Activated CD4-positive, alpha-beta T cell treated with anti-CD3 and anti-CD28 coated beads, Interleukin-2, amount 50 U/mL, for 16 hours (primary cell): Measurements from ENCODE around the gene NUTM2E.
"Not testable (repeated sequence)": the region's sequence is repeated elsewhere in the genome, so short reads cannot be mapped to it uniquely, and the experiment has no call there.

Source experiments
- DNase-seq: peaks from one replicate; pipeline ENCODE4 v3.0.0-alpha.2; 2020

Gene NUTM2E, protein sequence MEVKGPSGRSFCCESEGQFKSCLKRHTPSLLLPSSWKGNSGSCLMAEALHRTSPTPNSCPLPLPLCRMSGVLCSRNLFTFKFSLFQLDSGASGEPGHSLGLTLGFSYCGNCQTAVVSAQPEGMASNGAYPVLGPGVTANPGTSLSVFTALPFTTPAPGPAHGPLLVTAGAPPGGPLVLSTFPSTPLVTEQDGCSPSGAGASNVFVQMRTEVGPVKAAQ (N-terminal part only)

GRCh38 chr10:79826496-79827215 lies at the start of gene NUTM2E:
Gene NUTM2E, plus strand, starts transcription at chr10:79826739. Its CDS starts 15,002 bp downstream, at chr10:79841741.
- peak; percentile 84 for DNase-seq

DNA sequence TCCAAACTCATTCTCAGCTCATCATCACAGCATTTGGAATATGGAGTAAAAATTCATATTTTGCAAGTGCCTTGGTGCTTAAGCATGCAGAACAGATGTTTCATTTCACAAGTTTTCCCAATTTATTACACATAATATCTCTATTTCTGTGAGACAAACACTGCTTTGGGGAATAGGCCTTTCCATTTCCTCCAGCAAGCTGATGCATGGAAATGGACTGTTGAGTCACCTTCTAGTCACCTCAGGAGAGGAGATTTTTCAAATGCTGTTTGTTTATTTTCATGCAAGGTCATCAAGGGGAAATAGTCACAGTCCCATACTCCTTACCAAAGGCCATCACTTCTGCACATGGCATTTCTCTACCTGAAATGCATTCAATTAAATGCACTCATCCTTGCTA lies 48.5 kb upstream of the NUTM2E start:
- not testable (repeated sequence) for DNase-seq

DNA sequence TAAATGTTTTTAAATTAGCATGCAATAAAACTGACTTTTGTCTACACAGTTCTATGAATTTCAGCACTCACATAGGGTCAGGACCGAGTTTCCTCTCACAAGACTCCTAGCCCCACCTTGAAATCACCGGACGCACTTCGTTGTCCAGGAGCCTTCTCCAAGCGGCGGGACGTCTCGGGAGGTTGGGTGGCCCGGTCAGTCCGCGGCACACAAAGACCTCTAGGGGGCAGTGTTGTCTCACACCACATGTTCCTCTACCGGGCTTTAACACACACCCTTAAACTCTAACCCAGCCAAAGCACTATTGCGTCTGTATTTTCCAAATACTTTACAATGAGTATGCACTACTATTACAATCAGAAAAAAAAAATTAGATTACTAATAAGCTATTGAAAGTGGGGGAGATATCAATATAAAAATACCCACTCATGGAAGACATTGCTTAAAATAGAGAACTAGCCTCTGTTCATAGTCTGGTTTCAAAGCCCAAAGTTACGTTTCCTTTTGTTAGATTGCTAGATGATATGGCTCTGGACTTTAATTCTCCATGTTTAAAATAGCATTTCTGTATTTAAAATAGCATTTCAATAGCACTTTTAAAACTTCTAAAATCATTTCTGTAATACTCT lies 47.1 kb upstream of the NUTM2E start:
- peak; percentile 75 for DNase-seq

- not testable (repeated sequence) for DNase-seq
Observed at GRCh38 chr10:79779992-79780391, 46.5 kb upstream of the NUTM2E start.

DNA sequence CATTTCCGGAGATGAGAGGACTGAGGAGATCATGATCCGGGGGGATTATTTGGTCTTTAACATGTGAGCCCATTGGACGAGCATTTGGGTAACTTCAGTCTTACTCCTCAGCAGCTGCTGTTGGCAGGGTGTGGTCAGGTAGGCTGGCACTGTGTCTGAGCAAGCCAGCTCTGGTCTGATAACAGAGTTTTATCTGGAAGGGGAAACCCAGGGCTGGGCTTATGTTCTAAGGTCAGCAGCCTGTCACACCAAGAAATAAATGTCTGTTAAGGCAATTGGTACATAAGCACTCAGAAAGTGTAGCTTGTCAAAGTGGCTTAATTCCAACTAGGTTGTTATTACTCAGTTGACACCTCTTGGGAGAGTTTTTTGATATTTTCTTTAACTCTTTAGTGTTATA lies 45.0 kb upstream of the NUTM2E start:
- not testable (repeated sequence) for DNase-seq

- not testable (repeated sequence) for DNase-seq
Observed at GRCh38 chr10:79787455-79787952, 39.0 kb upstream of the NUTM2E start.

GRCh38 chr10:79789351-79789750 lies 37.2 kb upstream of the NUTM2E start:
- DNase-seq = not testable (repeated sequence)

- not testable (repeated sequence) for DNase-seq
Observed at GRCh38 chr10:79791906-79792517, 34.5 kb upstream of the NUTM2E start.

DNA sequence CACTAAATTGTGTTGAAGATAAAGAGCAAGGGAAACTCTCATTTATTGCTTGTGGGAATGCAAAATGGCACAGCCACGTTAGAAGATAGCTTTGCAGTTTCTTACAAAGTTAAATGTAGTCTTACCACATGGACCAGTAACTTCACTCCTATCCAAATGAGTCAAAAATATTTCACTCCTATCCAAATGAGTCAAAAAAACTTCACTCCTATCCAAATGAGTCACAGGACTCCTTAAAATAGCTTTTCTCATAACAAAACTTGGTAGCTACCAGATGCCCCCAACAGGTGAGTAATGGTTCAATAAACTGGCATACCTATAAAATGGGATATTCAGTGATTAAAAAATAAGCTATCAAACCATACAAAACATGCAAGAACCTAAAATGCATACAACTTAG lies 27.2 kb upstream of the NUTM2E start:
- peak; percentile 79 for DNase-seq

DNA sequence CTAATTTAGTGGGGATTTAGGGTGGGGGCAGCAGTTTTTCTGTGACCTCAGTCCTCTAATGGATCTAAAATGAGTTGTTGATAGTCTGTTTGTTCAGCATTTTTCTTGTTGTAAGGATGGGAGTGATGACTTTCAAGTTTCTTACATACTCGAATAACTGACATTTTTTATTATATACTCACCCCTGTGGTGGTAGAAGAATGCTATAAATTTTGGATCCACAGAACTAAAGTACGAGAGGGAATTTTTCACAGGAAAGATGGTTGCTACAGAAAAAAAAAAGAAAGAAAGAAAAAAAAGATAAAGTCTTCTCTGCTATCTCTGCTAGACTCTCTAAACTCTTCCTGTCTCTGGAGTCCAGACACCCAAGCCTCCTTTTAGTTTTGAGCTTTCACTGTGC lies 20.7 kb upstream of the NUTM2E start:
- DNase-seq = not testable (repeated sequence)

GRCh38 chr10:79811895-79812294 lies 14.6 kb upstream of the NUTM2E start:
- DNase-seq = not testable (repeated sequence)

DNA sequence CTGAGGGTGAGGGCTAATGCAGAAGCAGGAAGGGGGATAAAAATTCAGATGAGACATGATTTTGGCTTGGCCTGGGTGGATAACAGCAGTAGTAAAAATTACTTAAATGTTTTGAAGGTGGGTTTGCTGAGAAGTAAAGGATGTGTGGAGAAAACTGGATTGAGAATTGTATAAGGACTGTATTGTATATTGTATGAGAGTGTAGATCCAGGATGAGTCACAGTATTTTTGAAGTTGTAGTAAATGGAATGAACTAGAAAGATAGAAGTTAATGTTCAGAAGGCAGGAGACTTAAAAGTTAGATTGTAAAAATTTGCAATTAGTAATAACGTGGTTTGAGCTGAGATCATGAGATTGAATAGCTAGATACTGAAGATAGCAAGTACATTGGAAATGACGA lies 10.2 kb upstream of the NUTM2E start:
- DNase-seq = not testable (repeated sequence)

DNA sequence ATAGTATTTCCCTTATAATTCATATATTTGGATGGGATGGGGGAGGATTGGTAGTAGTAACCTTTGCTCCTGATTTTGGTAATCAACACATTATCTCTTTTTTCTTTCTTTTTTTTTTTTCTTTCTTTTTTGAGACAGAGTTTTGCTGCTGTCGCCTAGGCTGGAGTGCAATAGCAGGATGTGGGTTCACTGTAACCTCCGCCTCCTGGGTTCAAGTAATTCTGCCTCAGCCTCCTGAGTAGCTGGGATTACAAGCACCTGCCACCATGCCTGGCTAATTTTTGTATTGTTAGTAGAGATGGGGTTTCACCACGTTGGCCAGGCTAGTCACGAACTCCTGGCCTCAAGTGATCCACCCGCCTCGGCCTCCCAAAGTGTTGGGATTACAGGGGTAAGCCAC lies 3.2 kb upstream of the NUTM2E start:
- peak; percentile 44 for DNase-seq

GRCh38 chr10:79825587-79826011 lies 940 bp upstream of the NUTM2E start:
- not testable (repeated sequence) for DNase-seq

- DNase-seq = not testable (repeated sequence)
Observed at GRCh38 chr10:79826131-79826495, 426 bp upstream of the NUTM2E start.

DNA sequence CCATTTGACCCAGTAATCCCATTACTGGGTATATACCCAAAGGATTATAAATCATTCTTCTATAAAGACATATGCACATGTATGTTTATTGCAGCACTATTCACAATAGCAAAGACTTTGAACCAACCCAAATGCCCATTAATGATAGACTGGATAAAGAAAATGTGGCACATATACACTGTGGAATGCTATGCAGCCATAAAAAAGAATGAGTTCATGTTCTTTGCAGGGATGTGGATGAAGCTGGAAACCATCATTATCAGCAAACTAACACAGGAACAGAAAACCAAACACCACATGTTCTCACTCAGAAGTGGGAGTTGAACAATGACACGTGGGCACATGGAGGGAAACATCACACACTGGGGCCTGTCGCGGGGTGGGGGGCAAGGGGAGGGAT lies 7.3 kb downstream of the NUTM2E start:
- DNase-seq = not testable (repeated sequence)

DNA sequence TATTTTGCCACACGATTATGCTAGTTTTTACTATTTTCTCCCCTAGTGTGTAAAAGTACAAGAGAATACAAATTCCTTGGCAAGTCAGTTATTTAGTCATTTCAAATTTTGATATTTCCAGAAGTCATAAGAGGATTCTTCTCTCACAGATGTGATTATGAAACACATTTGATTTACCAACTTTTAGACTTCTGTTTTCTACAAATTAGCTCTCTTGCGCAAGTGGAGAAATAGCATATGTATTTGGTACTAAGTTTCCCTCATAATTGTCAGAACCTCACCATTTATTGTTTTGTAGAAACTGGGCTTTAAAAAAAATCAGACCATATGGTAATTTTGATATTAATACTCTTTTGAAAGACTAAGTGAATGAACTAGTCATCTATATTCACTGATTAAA lies 9.4 kb downstream of the NUTM2E start:
- DNase-seq = not testable (repeated sequence)

DNA sequence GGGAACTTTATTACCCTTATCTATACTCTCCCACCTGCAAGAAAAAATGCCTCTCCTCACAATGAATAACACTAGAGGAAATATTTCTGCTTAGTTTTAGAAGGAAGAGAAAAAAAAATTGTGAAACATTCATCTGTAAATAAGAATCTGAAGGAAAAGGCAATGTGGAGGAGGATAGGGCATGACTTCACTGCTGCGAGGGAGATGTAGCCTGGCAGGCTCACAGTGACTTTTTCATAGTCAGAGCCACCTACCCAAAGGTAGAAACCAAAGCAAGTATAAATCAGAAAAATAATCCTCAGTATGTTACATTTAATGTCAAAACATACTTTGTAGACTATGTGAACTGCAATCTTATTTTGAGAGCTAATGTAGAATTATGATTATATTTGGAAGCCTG lies 10.4 kb downstream of the NUTM2E start:
- DNase-seq = not testable (repeated sequence)

GRCh38 chr10:79838441-79838840 lies 11.9 kb downstream of the NUTM2E start:
- not testable (repeated sequence) for DNase-seq

DNA sequence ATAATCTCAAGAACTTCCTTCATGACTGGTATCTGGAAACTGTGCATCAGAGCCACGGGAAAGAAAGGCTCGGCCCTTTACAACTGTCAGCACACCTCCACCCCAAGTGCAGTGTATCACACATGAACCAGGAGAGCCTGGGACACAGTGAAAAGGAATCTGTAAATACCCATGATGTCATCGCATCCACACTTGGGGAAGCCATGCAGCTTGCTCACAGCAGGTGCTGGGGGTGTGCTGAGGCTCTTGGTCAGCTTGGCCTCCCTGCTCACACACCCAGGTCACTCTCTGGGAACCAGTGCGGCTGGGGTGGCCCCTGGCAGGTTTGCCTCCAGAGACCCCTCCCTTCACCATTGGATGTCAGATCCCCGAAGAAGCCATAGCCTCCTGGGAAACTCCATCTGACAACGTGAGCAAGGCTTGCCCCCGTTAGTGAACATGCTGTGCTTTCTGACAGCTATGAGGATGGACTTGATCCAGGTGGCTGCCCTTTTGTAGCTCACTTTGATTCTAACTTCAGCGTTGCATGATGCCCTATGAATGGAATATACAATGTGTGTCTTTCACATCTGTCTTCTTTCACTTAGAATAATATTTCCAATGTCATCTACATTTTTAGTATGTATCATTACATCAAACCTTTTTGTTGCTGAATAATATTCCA lies 26.8 kb downstream of the NUTM2E start:
- DNase-seq = not testable (repeated sequence)

DNA sequence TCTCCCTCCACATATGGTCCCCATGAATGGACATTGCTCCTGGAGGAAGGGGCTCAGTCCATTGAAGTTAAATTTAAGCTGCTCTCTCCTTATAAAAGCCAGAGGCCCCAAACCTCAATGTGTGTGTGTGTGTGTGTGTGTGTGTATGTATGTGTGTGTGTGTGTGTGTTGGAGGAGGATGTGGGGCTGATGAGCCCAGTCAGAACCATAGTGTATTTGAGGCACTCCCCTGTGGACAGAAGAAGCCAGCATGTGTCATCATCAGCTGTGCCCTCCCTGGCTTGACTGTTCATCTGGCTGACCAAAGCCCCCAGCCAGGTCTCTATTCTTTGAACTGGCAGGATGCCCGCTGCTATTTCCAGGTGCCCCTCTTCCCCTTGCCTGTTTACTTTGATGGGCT lies 35.7 kb downstream of the NUTM2E start:
- DNase-seq = not testable (repeated sequence)

DNA sequence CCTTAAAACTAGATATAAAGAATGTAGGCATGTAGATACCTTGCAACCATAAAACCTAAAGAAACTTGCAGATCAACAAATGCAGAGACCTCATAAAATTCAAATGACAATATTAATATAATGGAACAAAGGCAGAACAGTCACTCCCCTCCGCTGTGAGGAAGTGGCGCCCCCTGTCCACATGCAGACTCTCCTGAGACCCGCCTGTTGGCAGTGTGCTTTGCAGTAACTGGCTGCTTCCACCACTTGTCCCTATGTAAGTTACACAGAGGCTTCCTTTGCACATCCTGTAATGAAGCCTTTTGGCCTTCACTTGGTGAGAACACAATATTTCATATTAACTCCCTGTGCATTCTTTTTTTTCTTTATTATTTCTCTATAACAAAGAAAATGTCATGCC lies 36.3 kb downstream of the NUTM2E start:
- DNase-seq = not testable (repeated sequence)
